GM19193 (cell line): ENCODE data around the gene MECR.

Experiments
- POLR2A ChIP-seq: IDR thresholded peaks from 4 replicates; pipeline ENCODE4 v1.6.1; 2011; ENCODE audit not compliant: insufficient read depth, insufficient read length; ENCODE audit errors: extremely low read depth

MECR gene

GRCh38 chr1:29247571-29248273 is 17.0 kb upstream of the MECR start:
- no peak for TF ChIP-seq POLR2A

- no peak for TF ChIP-seq POLR2A
These were observed 16.3 kb upstream of the MECR start for GRCh38 chr1:29247044-29247443.

- TF ChIP-seq POLR2A, result no peak
These were observed 15.1 kb upstream of the MECR start for GRCh38 chr1:29245876-29246275.

GRCh38 chr1:29245261-29245660 is 14.5 kb upstream of the MECR start:
- no peak for TF ChIP-seq POLR2A

- no peak for TF ChIP-seq POLR2A
These were observed 13.1 kb upstream of the MECR start for GRCh38 chr1:29243871-29244200.

- no peak for TF ChIP-seq POLR2A
These were observed 12.5 kb upstream of the MECR start for GRCh38 chr1:29243023-29243870.

- no peak for TF ChIP-seq POLR2A
These were observed 10.3 kb upstream of the MECR start for GRCh38 chr1:29240986-29241385.

- TF ChIP-seq POLR2A, result no peak
These were observed 9.7 kb upstream of the MECR start for GRCh38 chr1:29240400-29240837.

- TF ChIP-seq POLR2A, result no peak
These were observed 8.4 kb upstream of the MECR start for GRCh38 chr1:29239142-29239541.

- no peak for TF ChIP-seq POLR2A
These were observed 7.9 kb upstream of the MECR start for GRCh38 chr1:29238620-29239002.

- no peak for TF ChIP-seq POLR2A
These were observed 7.3 kb upstream of the MECR start for GRCh38 chr1:29237852-29238619.

- TF ChIP-seq POLR2A, result no peak
These were observed 6.5 kb upstream of the MECR start for GRCh38 chr1:29237129-29237821.

- no peak for TF ChIP-seq POLR2A
These were observed 6.0 kb upstream of the MECR start for GRCh38 chr1:29236712-29237128.

GRCh38 chr1:29235955-29236711 is 5.4 kb upstream of the MECR start, which contains the start of gene PTPRU:
PTPRU (plus strand) TSS chr1:29236522; CDS start chr1:29236645, 123 bp downstream.
- TF ChIP-seq POLR2A, result no peak
